Sigmoid colon (tissue), 4 donors: ENCODE results near the gene OR51T1.

Experiments used
- EP300 ChIP-seq, 4 donors: sonication (generic); formaldehyde crosslinking; IDR thresholded peaks; one replicate each; pipeline ENCODE4 v1.6.1; 2017; ENCODE audit warnings: antibody characterized with exemption in 4 of 4
- TF ChIP-seq, protein P1 (sequence below), 4 experiments: fragments of 450-650 bp in 3 of 4; fragments of 200-600 bp in 1 of 4; IDR thresholded peaks; one replicate each; pipeline ENCODE4 v1.5.1; 2016 to 2019; ENCODE audit warnings: antibody characterized with exemption in 4 of 4, mild to moderate bottlenecking in 3 of 4, moderate library complexity in 2 of 4

DNA sequence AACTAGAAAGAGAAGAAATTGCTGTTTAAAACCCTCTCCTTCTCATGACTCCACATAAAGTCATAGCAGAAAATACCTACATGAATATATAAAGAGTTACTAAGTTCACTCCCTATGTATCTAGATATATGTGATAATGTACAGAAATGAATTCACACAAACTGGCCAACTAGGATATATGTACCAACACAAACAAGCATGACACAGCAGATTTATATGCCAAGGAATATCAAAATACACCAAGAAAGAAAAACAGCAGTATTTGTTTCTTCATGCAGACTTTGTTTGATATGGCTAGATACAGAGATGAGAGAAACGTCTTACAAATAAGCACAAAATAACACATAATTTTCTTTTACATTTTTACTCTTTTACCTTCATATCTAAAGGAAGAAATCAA lies 40.6 kb downstream of the OR51T1 start:
- TF ChIP-seq, protein P1, sequence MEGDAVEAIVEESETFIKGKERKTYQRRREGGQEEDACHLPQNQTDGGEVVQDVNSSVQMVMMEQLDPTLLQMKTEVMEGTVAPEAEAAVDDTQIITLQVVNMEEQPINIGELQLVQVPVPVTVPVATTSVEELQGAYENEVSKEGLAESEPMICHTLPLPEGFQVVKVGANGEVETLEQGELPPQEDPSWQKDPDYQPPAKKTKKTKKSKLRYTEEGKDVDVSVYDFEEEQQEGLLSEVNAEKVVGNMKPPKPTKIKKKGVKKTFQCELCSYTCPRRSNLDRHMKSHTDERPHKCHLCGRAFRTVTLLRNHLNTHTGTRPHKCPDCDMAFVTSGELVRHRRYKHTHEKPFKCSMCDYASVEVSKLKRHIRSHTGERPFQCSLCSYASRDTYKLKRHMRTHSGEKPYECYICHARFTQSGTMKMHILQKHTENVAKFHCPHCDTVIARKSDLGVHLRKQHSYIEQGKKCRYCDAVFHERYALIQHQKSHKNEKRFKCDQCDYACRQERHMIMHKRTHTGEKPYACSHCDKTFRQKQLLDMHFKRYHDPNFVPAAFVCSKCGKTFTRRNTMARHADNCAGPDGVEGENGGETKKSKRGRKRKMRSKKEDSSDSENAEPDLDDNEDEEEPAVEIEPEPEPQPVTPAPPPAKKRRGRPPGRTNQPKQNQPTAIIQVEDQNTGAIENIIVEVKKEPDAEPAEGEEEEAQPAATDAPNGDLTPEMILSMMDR (IDR thresholded peaks at IDR 0.05), result no peak
- TF ChIP-seq EP300 (IDR thresholded peaks at IDR 0.05), result no peak
